Tibial nerve (tissue), 4 donors: ENCODE results near the gene GNB1L. TPM values are rescaled to one million over a fixed set of nuclear protein-coding genes. Genes with fewer than 3 reads are reported as not detected.

Experiments
- DNase-seq, 2 donors: peaks; one replicate each; pipeline ENCODE4 v3.0.0-alpha.2; 2019; ENCODE audit warnings: low spot score in 2 of 2
- H3K27ac ChIP-seq, 4 donors: fragments of 200-600 bp; sonication (generic) in 3 of 4; one replicate each; pipeline ENCODE4 v1.5.1; 2017 to 2019; ENCODE audit warnings: mild to moderate bottlenecking in 1 of 4
- H3K27me3 ChIP-seq, 2 donors: fragments of 200-600 bp; sonication (generic) in 1 of 2; one replicate each; pipeline versions ENCODE4 v1.5.1 to v1.6.0; 2017 to 2019
- H3K36me3 ChIP-seq, 3 donors: fragments of 200-600 bp; sonication (generic); one replicate each; pipeline ENCODE4 v1.5.1; 2018 to 2019
- H3K4me1 ChIP-seq, 4 donors: fragments of 200-600 bp; sonication (generic) in 3 of 4; one replicate each; pipeline ENCODE4 v1.5.1; 2017 to 2019
- H3K4me3 ChIP-seq, 4 donors: fragments of 200-600 bp; sonication (generic) in 3 of 4; one replicate each; pipeline ENCODE4 v1.5.1; 2017 to 2019; ENCODE audit warnings: mild to moderate bottlenecking in 1 of 4, moderate library complexity in 1 of 4
- H3K9me3 ChIP-seq, 4 donors: fragments of 200-600 bp; sonication (generic) in 3 of 4; one replicate each; pipeline ENCODE4 v1.5.1; 2017 to 2019
- EP300 ChIP-seq, 2 donors: sonication (generic); formaldehyde crosslinking; IDR thresholded peaks; one replicate each; pipeline ENCODE4 v1.6.1; 2017; ENCODE audit warnings: antibody characterized with exemption in 2 of 2, mild to moderate bottlenecking in 1 of 2
- POLR2A ChIP-seq, 2 donors: fragments of 450-650 bp; IDR thresholded peaks; one replicate each; pipeline ENCODE4 v1.6.1; 2017; ENCODE audit warnings: antibody characterized with exemption in 2 of 2, mild to moderate bottlenecking in 2 of 2, moderate library complexity in 2 of 2
- WGBS, 2 donors: methylation state at CpG; one replicate each; pipeline ENCODE4 v1.1.5; 2018; 5-methylcytosine and 5-hydroxymethylcytosine counted together
- total RNA-seq, 4 donors: library from RNA; depleted of rRNA; stranded (reverse); fragments of >200 nt; gene quantifications; one replicate each; pipeline ENCODE4 v1.1.0, GENCODE V29; 2016
- TF ChIP-seq, protein P1 (sequence below), 5 experiments: fragments of 200-600 bp in 3 of 5; fragments of 450-650 bp in 2 of 5; sonication (generic) in 3 of 5; IDR thresholded peaks; one replicate each; pipeline ENCODE4 v1.5.1; 2016 to 2019; ENCODE audit warnings: antibody characterized with exemption in 5 of 5, mild to moderate bottlenecking in 3 of 5, moderate library complexity in 2 of 5

Gene GNB1L
- total RNA-seq, 4 donors from 2014 or later, result 2.9 to 8.1 (median 6.3) TPM

GRCh38 chr22:19824212-19824925 is 30.3 kb downstream of the GNB1L start:
- Histone ChIP-seq H3K4me1 (no peaks in the 10 kb centered on the region), H3K9me3 (no peaks in the 10 kb centered on the region), H3K27ac (no peak overlapping the region), H3K4me3 (no peak overlapping the region), H3K27me3 (no peaks in the 10 kb centered on the region), H3K36me3 (peaks cover 0 to 16% (median 0%) of the 10 kb centered on the region in 3 donors)
- DNase-seq, result no peak
- TF ChIP-seq, protein P1, sequence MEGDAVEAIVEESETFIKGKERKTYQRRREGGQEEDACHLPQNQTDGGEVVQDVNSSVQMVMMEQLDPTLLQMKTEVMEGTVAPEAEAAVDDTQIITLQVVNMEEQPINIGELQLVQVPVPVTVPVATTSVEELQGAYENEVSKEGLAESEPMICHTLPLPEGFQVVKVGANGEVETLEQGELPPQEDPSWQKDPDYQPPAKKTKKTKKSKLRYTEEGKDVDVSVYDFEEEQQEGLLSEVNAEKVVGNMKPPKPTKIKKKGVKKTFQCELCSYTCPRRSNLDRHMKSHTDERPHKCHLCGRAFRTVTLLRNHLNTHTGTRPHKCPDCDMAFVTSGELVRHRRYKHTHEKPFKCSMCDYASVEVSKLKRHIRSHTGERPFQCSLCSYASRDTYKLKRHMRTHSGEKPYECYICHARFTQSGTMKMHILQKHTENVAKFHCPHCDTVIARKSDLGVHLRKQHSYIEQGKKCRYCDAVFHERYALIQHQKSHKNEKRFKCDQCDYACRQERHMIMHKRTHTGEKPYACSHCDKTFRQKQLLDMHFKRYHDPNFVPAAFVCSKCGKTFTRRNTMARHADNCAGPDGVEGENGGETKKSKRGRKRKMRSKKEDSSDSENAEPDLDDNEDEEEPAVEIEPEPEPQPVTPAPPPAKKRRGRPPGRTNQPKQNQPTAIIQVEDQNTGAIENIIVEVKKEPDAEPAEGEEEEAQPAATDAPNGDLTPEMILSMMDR (IDR thresholded peaks at IDR 0.05), result no peak
- TF ChIP-seq EP300 (IDR thresholded peaks at IDR 0.05), result no peak
- no peak for TF ChIP-seq POLR2A (IDR thresholded peaks at IDR 0.05)
- 81 to 87% methylated on average over 15 of the region's 16 CpGs for WGBS, 2 donors

DNA sequence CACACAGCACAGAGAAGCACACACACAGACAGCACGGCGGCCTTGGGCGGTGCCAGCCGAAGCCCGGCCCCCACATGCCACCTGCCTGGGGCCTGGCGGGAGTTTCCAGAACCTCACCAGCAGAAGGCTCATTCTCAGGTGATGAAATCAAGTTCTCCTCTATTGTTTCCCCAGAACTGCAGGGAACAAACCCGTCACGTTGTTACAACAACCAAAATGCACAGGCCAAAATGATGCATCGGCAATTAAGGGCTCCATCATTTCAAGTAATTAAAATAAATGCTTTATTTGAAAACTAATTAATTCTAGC is 30.8 kb downstream of the GNB1L start:
- Histone ChIP-seq H3K27me3 (no peaks in the 10 kb centered on the region), H3K36me3 (peaks cover 0 to 16% (median 0%) of the 10 kb centered on the region in 3 donors), H3K4me3 (no peak overlapping the region), H3K9me3 (no peaks in the 10 kb centered on the region), H3K27ac (no peak overlapping the region), H3K4me1 (no peaks in the 10 kb centered on the region)
- no peak for DNase-seq
- 94 to 95% methylated on average over 9 of the region's 9 CpGs for WGBS, 2 donors
- TF ChIP-seq EP300 (IDR thresholded peaks at IDR 0.05), result no peak
- TF ChIP-seq, protein P1 (IDR thresholded peaks at IDR 0.05), result no peak

DNA sequence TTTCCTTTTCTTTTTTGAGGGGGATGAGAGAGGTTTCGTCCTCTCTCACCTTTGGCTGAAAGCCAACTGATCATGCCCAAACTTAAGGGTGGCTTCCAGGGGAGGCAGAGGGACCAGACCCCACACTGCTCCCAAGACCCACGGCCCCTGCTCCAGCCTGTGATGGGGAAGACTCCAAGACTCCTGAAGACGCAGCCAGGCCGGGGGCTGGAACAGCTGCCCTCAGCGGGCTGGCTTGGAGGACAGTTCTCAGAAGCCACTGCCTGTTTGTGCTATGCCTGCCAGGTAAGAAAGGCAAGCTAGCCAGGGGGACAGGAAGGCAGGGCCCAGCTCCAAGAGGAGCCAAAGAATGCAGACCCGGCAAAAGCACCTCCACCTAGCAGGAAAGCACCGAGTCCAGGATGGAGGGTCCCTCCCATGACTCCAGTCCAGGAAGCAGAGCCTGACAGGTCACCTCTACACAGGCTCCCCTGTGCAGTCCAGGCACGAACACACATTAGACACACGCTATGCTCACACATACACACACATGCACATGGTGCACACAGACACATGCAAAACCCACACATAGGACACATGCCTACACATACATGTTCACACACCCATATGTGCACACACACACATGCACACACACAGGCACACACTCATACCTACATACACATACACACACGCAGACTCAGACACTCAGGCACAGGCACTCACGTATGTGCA is 31.3 kb downstream of the GNB1L start:
- H3K4me1 ChIP-seq, result no peaks in the 10 kb centered on the region
- H3K27me3 ChIP-seq, result no peaks in the 10 kb centered on the region
- DNase-seq, result no peak
- H3K36me3 ChIP-seq, result peaks cover 0 to 18% (median 0%) of the 10 kb centered on the region in 3 donors
- H3K4me3 ChIP-seq, result no peak overlapping the region
- H3K27ac ChIP-seq, result no peak overlapping the region
- 80 to 83% methylated on average over 5 to 10 of the region's 11 CpGs for WGBS, 2 donors
- TF ChIP-seq EP300 (IDR thresholded peaks at IDR 0.05) (no peak), POLR2A (IDR thresholded peaks at IDR 0.05) (no peak)
- TF ChIP-seq, protein P1 (IDR thresholded peaks at IDR 0.05), result no peak
- H3K9me3 ChIP-seq, result no peaks in the 10 kb centered on the region

- WGBS, 2 donors, result 88 to 92% methylated on average over 14 to 18 of the region's 18 CpGs
- TF ChIP-seq, protein P1 (IDR thresholded peaks at IDR 0.05), result no peak
- TF ChIP-seq EP300 (IDR thresholded peaks at IDR 0.05), result no peak
- TF ChIP-seq POLR2A (IDR thresholded peaks at IDR 0.05), result no peak
These were observed 32.2 kb downstream of the GNB1L start for GRCh38 chr22:19822301-19823117.

More at GRCh38 chr22:19822301-19823117, 32.2 kb downstream of the GNB1L start:
- Histone ChIP-seq H3K4me1 (no peaks in the 10 kb centered on the region), H3K27me3 (no peaks in the 10 kb centered on the region), H3K36me3 (peaks cover 0 to 25% (median 0%) of the 10 kb centered on the region in 3 donors), H3K9me3 (no peaks in the 10 kb centered on the region), H3K4me3 (no peak overlapping the region), H3K27ac (no peak overlapping the region)
- DNase-seq, result no peak
